Measurements from ENCODE around the gene PHIP.
"Not testable (repeated sequence)": the region's sequence is repeated elsewhere in the genome, so short reads cannot be mapped to it uniquely, and the experiment has no call there.

DNA sequence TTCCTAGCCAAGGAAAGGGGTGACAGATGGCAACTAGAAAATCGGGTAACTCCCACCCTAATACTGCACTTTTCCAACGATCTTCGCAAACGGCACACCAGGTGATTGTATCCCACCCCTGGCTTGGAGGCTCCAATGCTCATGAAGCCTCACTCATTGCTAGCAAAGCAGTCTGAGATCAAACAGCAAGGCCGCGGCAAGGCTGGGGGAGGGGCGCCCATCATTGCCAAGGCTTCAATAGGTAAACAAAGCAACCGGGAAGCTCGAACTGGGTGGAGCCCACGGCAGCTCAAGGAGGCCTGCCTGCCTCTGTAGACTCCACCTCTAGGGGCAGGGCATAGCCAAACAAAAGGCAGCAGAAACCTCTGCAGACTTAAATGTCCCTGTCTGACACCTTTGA is 156.9 kb downstream of the PHIP start:
- TF ChIP-seq, protein P1, sequence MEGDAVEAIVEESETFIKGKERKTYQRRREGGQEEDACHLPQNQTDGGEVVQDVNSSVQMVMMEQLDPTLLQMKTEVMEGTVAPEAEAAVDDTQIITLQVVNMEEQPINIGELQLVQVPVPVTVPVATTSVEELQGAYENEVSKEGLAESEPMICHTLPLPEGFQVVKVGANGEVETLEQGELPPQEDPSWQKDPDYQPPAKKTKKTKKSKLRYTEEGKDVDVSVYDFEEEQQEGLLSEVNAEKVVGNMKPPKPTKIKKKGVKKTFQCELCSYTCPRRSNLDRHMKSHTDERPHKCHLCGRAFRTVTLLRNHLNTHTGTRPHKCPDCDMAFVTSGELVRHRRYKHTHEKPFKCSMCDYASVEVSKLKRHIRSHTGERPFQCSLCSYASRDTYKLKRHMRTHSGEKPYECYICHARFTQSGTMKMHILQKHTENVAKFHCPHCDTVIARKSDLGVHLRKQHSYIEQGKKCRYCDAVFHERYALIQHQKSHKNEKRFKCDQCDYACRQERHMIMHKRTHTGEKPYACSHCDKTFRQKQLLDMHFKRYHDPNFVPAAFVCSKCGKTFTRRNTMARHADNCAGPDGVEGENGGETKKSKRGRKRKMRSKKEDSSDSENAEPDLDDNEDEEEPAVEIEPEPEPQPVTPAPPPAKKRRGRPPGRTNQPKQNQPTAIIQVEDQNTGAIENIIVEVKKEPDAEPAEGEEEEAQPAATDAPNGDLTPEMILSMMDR (IDR thresholded peaks at IDR 0.05; ENCODE audit: low read depth, low read length) = not testable (repeated sequence)
- TF ChIP-seq POLR2A (IDR thresholded peaks at IDR 0.05; ENCODE audit: extremely low read depth, insufficient read length); MYC (IDR thresholded peaks at IDR 0.05; ENCODE audit: low read depth, low read length): not testable (repeated sequence)
- TF ChIP-seq, protein P2, sequence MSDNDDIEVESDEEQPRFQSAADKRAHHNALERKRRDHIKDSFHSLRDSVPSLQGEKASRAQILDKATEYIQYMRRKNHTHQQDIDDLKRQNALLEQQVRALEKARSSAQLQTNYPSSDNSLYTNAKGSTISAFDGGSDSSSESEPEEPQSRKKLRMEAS (IDR thresholded peaks at IDR 0.05; ENCODE audit: low read depth, low read length) = not testable (repeated sequence)
